ENCODE results near the gene NUDT3.

DNA sequence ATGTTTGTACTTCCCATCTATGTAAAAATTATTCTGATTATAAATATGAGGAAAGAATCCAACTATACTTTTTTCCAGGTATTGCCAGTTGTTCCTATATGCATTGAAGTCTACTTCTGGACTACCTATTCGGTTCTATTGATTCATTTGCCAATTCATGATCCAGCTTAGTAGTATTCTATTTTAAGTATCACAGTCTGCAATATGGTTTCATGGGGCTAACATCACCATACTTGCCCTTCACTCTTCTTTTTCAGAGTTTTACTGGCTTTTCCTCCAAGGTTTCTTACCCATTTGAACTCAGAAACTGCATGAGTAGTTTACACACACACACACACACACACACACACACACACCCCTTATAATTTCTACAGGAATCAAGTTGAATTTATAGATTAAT is 34.5 kb downstream of the NUDT3 start:
- no peak for TF ChIP-seq ZC3H10 (CRISPR knock-in tag; IDR thresholded peaks at IDR 0.05)
- no peak for TF ChIP-seq BACH2 (CRISPR knock-in tag; IDR thresholded peaks at IDR 0.05; ENCODE audit: borderline replicate concordance)
- TF ChIP-seq, protein P1, sequence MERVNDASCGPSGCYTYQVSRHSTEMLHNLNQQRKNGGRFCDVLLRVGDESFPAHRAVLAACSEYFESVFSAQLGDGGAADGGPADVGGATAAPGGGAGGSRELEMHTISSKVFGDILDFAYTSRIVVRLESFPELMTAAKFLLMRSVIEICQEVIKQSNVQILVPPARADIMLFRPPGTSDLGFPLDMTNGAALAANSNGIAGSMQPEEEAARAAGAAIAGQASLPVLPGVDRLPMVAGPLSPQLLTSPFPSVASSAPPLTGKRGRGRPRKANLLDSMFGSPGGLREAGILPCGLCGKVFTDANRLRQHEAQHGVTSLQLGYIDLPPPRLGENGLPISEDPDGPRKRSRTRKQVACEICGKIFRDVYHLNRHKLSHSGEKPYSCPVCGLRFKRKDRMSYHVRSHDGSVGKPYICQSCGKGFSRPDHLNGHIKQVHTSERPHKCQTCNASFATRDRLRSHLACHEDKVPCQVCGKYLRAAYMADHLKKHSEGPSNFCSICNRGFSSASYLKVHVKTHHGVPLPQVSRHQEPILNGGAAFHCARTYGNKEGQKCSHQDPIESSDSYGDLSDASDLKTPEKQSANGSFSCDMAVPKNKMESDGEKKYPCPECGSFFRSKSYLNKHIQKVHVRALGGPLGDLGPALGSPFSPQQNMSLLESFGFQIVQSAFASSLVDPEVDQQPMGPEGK (CRISPR knock-in tag; IDR thresholded peaks at IDR 0.05; ENCODE audit: borderline replicate concordance) = no peak
- TF ChIP-seq OSR1 (CRISPR knock-in tag; IDR thresholded peaks at IDR 0.05) = no peak
- TF ChIP-seq PPARA (CRISPR knock-in tag; IDR thresholded peaks at IDR 0.05; ENCODE audit: borderline replicate concordance) = no peak

Measured in SK-N-SH treated with all-trans-retinoic acid at 6 μM for 48 hours (cell line).